Measurements from ENCODE around the gene ADAMTS13. TPM values are rescaled to one million over a fixed set of nuclear protein-coding genes. Genes with fewer than 3 reads are reported as not detected.

Gene ADAMTS13
- total and polyA plus RNA-seq, 9 of the 15 experiments (the other 6 are each of a cell fraction or from before 2014, with no cell fraction given): 0.03 to 0.20 (median 0.04) TPM; not detected in 4

DNA sequence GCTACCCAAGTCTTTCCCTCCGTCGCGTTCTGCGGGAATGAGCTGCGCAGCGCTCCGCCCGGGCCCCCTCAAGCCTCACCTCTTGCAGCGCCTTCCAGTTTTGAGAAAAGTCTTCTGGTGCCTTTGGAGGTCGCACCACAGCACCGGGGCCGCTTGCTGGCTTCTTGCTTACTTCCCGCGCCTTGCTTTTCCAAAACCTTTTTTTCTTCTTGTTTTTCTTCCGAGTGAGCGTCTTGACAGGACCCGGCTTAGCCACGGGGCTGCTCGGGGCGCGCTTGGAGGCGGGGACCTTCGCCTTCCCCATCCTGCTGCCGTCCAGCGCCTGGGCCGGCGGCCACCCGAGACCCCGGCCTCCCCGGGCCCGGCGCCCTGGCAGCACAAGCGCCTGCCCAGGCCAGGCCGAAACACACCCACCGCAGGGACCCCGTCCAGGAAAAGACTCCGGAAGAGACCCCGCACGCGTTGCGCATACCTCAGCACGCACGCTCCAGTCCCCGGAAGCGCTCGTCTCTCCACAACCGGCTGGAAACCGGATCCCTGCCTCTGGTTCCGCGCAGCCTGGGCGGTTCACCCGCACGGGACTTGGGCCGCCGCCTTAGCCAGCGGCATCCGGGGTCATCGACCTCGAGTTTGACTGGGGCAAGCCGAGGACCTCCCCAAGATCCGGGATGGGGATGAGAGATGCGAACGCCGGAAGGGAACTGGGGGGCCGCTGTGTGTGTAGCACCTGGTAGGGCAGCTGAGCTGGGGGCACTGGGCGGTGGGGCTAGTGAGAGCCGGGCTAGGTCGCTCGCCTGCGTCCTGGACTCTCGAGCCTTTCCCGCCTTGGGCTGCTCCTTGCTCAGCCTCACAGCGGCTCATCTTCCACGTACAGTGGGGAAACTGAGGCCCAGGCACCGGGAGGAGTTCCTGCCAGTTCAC lies 4.4 kb upstream of the ADAMTS13 start, which contains the start of gene REXO4 (continued):
- TF ChIP-seq, protein P1, sequence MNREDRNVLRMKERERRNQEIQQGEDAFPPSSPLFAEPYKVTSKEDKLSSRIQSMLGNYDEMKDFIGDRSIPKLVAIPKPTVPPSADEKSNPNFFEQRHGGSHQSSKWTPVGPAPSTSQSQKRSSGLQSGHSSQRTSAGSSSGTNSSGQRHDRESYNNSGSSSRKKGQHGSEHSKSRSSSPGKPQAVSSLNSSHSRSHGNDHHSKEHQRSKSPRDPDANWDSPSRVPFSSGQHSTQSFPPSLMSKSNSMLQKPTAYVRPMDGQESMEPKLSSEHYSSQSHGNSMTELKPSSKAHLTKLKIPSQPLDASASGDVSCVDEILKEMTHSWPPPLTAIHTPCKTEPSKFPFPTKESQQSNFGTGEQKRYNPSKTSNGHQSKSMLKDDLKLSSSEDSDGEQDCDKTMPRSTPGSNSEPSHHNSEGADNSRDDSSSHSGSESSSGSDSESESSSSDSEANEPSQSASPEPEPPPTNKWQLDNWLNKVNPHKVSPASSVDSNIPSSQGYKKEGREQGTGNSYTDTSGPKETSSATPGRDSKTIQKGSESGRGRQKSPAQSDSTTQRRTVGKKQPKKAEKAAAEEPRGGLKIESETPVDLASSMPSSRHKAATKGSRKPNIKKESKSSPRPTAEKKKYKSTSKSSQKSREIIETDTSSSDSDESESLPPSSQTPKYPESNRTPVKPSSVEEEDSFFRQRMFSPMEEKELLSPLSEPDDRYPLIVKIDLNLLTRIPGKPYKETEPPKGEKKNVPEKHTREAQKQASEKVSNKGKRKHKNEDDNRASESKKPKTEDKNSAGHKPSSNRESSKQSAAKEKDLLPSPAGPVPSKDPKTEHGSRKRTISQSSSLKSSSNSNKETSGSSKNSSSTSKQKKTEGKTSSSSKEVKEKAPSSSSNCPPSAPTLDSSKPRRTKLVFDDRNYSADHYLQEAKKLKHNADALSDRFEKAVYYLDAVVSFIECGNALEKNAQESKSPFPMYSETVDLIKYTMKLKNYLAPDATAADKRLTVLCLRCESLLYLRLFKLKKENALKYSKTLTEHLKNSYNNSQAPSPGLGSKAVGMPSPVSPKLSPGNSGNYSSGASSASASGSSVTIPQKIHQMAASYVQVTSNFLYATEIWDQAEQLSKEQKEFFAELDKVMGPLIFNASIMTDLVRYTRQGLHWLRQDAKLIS (CRISPR knock-in tag; IDR thresholded peaks at IDR 0.05): peak; percentile 58; the same call in 1 of the 2 replicates
- TF ChIP-seq, protein P2, sequence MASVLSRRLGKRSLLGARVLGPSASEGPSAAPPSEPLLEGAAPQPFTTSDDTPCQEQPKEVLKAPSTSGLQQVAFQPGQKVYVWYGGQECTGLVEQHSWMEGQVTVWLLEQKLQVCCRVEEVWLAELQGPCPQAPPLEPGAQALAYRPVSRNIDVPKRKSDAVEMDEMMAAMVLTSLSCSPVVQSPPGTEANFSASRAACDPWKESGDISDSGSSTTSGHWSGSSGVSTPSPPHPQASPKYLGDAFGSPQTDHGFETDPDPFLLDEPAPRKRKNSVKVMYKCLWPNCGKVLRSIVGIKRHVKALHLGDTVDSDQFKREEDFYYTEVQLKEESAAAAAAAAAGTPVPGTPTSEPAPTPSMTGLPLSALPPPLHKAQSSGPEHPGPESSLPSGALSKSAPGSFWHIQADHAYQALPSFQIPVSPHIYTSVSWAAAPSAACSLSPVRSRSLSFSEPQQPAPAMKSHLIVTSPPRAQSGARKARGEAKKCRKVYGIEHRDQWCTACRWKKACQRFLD (CRISPR knock-in tag; IDR thresholded peaks at IDR 0.05): no peak
- TF ChIP-seq NEUROD1 (IDR thresholded peaks at IDR 0.05; ENCODE audit: borderline replicate concordance, low read depth, low read length, partially characterized antibody) (peak; percentile 83), OTX1 (CRISPR knock-in tag; IDR thresholded peaks at IDR 0.05) (peak; percentile 68; the same call in 1 of the 2 replicates), MEIS2 (IDR thresholded peaks at IDR 0.05; ENCODE audit: partially characterized antibody) (peak; percentile 29), RBM17 (IDR thresholded peaks at IDR 0.05; ENCODE audit: borderline replicate concordance, low read depth, low read length) (no peak), RFX1 (IDR thresholded peaks at IDR 0.05) (no peak), ZNF507 (tag; conservative IDR thresholded peaks at IDR 0.05) (no peak)
- TF ChIP-seq, protein P3, sequence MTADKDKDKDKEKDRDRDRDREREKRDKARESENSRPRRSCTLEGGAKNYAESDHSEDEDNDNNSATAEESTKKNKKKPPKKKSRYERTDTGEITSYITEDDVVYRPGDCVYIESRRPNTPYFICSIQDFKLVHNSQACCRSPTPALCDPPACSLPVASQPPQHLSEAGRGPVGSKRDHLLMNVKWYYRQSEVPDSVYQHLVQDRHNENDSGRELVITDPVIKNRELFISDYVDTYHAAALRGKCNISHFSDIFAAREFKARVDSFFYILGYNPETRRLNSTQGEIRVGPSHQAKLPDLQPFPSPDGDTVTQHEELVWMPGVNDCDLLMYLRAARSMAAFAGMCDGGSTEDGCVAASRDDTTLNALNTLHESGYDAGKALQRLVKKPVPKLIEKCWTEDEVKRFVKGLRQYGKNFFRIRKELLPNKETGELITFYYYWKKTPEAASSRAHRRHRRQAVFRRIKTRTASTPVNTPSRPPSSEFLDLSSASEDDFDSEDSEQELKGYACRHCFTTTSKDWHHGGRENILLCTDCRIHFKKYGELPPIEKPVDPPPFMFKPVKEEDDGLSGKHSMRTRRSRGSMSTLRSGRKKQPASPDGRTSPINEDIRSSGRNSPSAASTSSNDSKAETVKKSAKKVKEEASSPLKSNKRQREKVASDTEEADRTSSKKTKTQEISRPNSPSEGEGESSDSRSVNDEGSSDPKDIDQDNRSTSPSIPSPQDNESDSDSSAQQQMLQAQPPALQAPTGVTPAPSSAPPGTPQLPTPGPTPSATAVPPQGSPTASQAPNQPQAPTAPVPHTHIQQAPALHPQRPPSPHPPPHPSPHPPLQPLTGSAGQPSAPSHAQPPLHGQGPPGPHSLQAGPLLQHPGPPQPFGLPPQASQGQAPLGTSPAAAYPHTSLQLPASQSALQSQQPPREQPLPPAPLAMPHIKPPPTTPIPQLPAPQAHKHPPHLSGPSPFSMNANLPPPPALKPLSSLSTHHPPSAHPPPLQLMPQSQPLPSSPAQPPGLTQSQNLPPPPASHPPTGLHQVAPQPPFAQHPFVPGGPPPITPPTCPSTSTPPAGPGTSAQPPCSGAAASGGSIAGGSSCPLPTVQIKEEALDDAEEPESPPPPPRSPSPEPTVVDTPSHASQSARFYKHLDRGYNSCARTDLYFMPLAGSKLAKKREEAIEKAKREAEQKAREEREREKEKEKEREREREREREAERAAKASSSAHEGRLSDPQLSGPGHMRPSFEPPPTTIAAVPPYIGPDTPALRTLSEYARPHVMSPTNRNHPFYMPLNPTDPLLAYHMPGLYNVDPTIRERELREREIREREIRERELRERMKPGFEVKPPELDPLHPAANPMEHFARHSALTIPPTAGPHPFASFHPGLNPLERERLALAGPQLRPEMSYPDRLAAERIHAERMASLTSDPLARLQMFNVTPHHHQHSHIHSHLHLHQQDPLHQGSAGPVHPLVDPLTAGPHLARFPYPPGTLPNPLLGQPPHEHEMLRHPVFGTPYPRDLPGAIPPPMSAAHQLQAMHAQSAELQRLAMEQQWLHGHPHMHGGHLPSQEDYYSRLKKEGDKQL (CRISPR knock-in tag; IDR thresholded peaks at IDR 0.05; ENCODE audit: borderline replicate concordance): no peak
- TF ChIP-seq, protein P4, sequence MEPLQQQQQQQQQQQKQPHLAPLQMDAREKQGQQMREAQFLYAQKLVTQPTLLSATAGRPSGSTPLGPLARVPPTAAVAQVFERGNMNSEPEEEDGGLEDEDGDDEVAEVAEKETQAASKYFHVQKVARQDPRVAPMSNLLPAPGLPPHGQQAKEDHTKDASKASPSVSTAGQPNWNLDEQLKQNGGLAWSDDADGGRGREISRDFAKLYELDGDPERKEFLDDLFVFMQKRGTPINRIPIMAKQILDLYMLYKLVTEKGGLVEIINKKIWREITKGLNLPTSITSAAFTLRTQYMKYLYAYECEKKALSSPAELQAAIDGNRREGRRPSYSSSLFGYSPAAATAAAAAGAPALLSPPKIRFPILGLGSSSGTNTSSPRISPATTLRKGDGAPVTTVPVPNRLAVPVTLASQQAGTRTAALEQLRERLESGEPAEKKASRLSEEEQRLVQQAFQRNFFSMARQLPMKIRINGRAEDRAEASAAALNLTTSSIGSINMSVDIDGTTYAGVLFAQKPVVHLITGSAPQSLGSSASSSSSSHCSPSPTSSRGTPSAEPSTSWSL (CRISPR knock-in tag; IDR thresholded peaks at IDR 0.05; ENCODE audit: borderline replicate concordance): no peak
- TF ChIP-seq, protein P5, sequence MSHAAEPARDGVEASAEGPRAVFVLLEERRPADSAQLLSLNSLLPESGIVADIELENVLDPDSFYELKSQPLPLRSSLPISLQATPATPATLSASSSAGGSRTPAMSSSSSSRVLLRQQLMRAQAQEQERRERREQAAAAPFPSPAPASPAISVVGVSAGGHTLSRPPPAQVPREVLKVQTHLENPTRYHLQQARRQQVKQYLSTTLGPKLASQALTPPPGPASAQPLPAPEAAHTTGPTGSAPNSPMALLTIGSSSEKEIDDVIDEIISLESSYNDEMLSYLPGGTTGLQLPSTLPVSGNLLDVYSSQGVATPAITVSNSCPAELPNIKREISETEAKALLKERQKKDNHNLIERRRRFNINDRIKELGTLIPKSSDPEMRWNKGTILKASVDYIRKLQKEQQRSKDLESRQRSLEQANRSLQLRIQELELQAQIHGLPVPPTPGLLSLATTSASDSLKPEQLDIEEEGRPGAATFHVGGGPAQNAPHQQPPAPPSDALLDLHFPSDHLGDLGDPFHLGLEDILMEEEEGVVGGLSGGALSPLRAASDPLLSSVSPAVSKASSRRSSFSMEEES (CRISPR knock-in tag; IDR thresholded peaks at IDR 0.05): no peak
